GM18526 (cell line): Measurements from ENCODE around the gene SOX18.

ENCODE experiments used
- POLR2A ChIP-seq: IDR thresholded peaks from 3 replicates; pipeline ENCODE4 v1.6.1; 2011; ENCODE audit not compliant: insufficient read length; ENCODE audit errors: extremely low read depth

The SOX18 gene

GRCh38 chr20:64030371-64031134 is 18.9 kb downstream of the SOX18 start:
- TF ChIP-seq POLR2A: no peak

- TF ChIP-seq POLR2A: no peak
These were observed 19.9 kb downstream of the SOX18 start for GRCh38 chr20:64029293-64030117.

GRCh38 chr20:64027981-64028685 is 21.3 kb downstream of the SOX18 start:
- no peak for TF ChIP-seq POLR2A

- no peak for TF ChIP-seq POLR2A
These were observed 23.5 kb downstream of the SOX18 start for GRCh38 chr20:64025826-64026412.

- no peak for TF ChIP-seq POLR2A
These were observed 24.2 kb downstream of the SOX18 start for GRCh38 chr20:64025101-64025825.

- TF ChIP-seq POLR2A: no peak
These were observed 25.1 kb downstream of the SOX18 start for GRCh38 chr20:64024141-64024990.

- no peak for TF ChIP-seq POLR2A
These were observed 25.9 kb downstream of the SOX18 start for GRCh38 chr20:64023361-64024140.

- no peak for TF ChIP-seq POLR2A
These were observed 26.6 kb downstream of the SOX18 start for GRCh38 chr20:64022671-64023360.

- no peak for TF ChIP-seq POLR2A
These were observed 28.1 kb downstream of the SOX18 start for GRCh38 chr20:64021124-64021975.

GRCh38 chr20:64015635-64016034 is 33.8 kb downstream of the SOX18 start:
- no peak for TF ChIP-seq POLR2A

GRCh38 chr20:64011366-64011779 is 38.1 kb downstream of the SOX18 start:
- no peak for TF ChIP-seq POLR2A

GRCh38 chr20:64010711-64011237 is 38.7 kb downstream of the SOX18 start:
- no peak for TF ChIP-seq POLR2A
